Fibroblast of pulmonary artery (primary cell): Measurements from ENCODE around the gene GOLGA7B.

ENCODE experiments used
- DNase-seq: peaks from one replicate; pipeline ENCODE4 v3.0.0-alpha.2; 2010; ENCODE audit warnings: low read depth
- H3K4me3 ChIP-seq: replicated peaks from 2 replicates; pipeline ENCODE4 v1.5.1; 2011; ENCODE audit warnings: low read depth, mild to moderate bottlenecking, control low read depth, low read length, moderate library complexity
- CTCF ChIP-seq: IDR thresholded peaks from 2 replicates; pipeline ENCODE4 v1.5.1; 2011; ENCODE audit warnings: mild to moderate bottlenecking, control low read depth, low read length, inconsistent platforms; ENCODE audit errors: missing control alignments

GOLGA7B gene

GRCh38 chr10:97901381-97901780, 51.7 kb downstream of the GOLGA7B start:
- TF ChIP-seq CTCF = no peak
- H3K4me3 ChIP-seq = no peak overlapping the region
- DNase-seq = no peak

GRCh38 chr10:97903128-97904017, 53.7 kb downstream of the GOLGA7B start:
- TF ChIP-seq CTCF = no peak

GRCh38 chr10:97904018-97904381, 54.4 kb downstream of the GOLGA7B start:
- no peak for TF ChIP-seq CTCF
- H3K4me3 ChIP-seq = no peak overlapping the region
- no peak for DNase-seq

More at GRCh38 chr10:97903128-97904017, 53.7 kb downstream of the GOLGA7B start:
- no peak for DNase-seq
- H3K4me3 ChIP-seq = no peak overlapping the region

- DNase-seq = no peak
- H3K4me3 ChIP-seq = no peak overlapping the region
- no peak for TF ChIP-seq CTCF
Observed at GRCh38 chr10:97904576-97904975, 54.9 kb downstream of the GOLGA7B start.

GRCh38 chr10:97905276-97905675, 55.6 kb downstream of the GOLGA7B start:
- no peak for TF ChIP-seq CTCF
- no peak overlapping the region for H3K4me3 ChIP-seq
- DNase-seq = no peak

GRCh38 chr10:97907211-97907610, 57.6 kb downstream of the GOLGA7B start:
- H3K4me3 ChIP-seq = no peak overlapping the region
- DNase-seq = no peak
- TF ChIP-seq CTCF = no peak

- no peak for TF ChIP-seq CTCF
- no peak overlapping the region for H3K4me3 ChIP-seq
- DNase-seq = no peak
Observed at GRCh38 chr10:97907830-97908229, 58.2 kb downstream of the GOLGA7B start.
